GM12874 (cell line): ENCODE measurements around the gene TBCA.

Experiments used
- CTCF ChIP-seq: IDR thresholded peaks from 2 replicates; pipeline ENCODE4 v1.5.1; 2011; ENCODE audit warnings: low read depth, mild to moderate bottlenecking, control low read depth, low read length, moderate library complexity; ENCODE audit not compliant: insufficient read depth

Gene TBCA

GRCh38 chr5:77645995-77646639 is 130.0 kb downstream of the TBCA start:
- no peak for TF ChIP-seq CTCF

DNA sequence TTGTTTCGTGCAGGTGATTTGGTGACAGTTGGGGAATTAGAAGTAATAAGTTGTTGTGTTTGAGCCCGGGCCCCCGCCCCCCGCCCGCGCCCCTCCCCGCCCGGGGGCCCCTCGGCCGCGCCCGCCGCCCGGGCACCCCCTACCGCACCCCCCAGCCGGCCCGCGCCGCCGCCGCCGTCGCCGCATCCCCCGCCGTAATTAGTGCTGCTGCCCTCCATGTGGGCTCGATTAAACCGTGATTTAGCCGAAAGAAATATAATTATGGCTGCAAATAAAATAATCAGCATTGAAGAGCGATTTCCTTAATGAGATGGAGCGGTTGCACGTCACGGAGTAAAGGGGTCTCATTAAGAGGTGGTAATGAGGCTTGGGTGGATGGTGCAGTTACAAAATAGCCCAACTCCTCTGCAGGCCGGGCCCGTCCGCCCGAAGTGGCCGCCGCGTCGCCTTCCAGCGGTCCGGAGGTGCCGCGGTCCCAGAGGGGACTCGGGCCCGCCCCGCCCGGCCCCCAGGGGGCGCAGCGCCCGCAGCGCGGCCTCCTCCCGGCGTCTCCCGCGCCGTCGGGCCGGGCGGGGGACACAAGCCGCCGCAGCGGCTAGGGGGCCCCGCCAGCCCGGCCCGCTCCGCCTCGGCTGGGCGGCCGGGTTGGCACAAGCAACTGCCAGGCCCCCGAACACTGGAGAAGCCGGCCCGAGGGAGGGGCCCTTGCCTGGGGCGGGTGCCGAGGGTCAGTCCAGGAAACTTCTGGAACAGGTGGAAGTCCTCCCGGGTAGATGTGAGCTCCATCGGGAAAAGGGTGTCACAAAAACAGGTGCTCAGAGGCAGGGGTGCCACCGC is 130.8 kb downstream of the TBCA start:
- TF ChIP-seq CTCF = peak; percentile 73

- no peak for TF ChIP-seq CTCF
Measured at GRCh38 chr5:77644371-77645157, 131.6 kb downstream of the TBCA start.

- TF ChIP-seq CTCF = no peak
Measured at GRCh38 chr5:77643654-77644370, 132.3 kb downstream of the TBCA start.

DNA sequence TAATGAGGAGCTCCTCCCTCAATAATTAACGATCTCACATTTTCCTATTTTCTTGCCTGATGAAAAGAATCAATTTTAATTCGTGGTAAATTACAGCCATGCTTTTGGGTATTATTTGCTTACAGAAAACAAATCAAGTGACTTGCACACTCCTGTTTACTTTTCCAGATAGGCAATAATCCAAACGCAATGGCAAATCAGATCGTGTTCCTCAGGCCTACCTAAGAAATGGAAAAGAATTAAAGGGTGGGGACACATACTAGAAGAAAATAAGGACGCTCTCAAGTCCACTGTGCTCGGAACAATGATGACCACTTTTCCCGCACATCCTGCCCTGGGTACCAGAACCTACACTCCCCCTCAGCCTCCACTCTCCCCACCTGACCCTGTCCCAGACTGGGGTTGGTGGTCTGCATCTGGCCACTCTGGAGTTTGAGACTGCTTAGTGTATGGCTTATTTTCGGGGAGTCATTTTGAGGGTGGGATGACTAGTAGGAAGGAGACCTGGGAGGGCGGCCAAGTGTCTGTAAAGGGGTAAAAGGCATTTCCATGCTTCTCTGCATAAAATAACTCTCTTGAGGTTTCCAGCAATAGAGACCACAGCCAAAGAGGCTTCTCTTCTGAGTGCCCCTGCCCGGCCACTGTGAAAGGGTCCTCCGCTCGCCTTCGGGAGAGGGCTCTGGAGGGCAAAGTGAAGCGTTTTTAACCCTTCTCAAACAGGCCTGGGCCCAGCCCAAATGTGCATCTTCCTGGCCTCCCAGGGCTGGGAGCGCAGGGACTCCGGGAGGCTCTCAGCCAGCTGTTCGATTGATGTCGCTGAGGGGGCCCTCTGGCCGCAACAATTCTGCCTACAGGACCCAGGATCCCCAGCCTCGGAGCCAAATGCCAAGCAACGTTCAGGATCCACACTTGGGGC is 133.1 kb downstream of the TBCA start:
- TF ChIP-seq CTCF = no peak

GRCh38 chr5:77641963-77642737 is 134.0 kb downstream of the TBCA start:
- no peak for TF ChIP-seq CTCF
